NCI-H2107 treated with DMSO at 0.1 percent for 48 hours (cell line): ENCODE data around the gene TAS2R10.

Experiments
- DNase-seq: peaks from one replicate; lab custom pipeline; 2025; ENCODE audit not compliant: unreplicated experiment; lab: John Stamatoyannopoulos, UW

TAS2R10 gene

GRCh38 chr12:10783252-10783651 is 42.9 kb downstream of the TAS2R10 start:
- no peak for DNase-seq

- DNase-seq, result no peak
These were observed 47.1 kb downstream of the TAS2R10 start for GRCh38 chr12:10779103-10779502.
